ENCODE measurements around the gene TPP2.

GRCh38 chr13:102698649-102698980 lies 101.8 kb downstream of the TPP2 start:
- TF ChIP-seq CTCF (IDR thresholded peaks at IDR 0.05) (no peak), EP300 (IDR thresholded peaks at IDR 0.05) (no peak), POLR2A (IDR thresholded peaks at IDR 0.05) (no peak)

Measured in suprapubic skin (tissue), 3 donors.